MG63 (cell line): ENCODE results near the gene ZBTB20. TPM values are rescaled to one million over a fixed set of nuclear protein-coding genes. Genes with fewer than 3 reads are reported as not detected.
A peak's percentile ranks its signal among the peaks of the same experiment; 100 is the strongest.

Experiments
- DNase-seq: peaks from one replicate; pipeline ENCODE4 v3.0.0-alpha.2; 2020
- H3K27me3 ChIP-seq: fragments of 250-450 bp; sonication (Bioruptor Pico); 2 replicates; pipeline ENCODE4 v1.5.1; 2020; ENCODE audit warnings: mild to moderate bottlenecking, moderate library complexity
- H3K36me3 ChIP-seq: fragments of 250-450 bp; sonication (Bioruptor Pico); 2 replicates; pipeline ENCODE4 v1.5.1; 2020; ENCODE audit warnings: mild to moderate bottlenecking, moderate library complexity
- H3K4me3 ChIP-seq: fragments of 250-450 bp; sonication (Bioruptor Pico); 2 replicates; pipeline ENCODE4 v1.5.1; 2020; ENCODE audit warnings: mild to moderate bottlenecking, moderate library complexity
- H3K9me3 ChIP-seq: fragments of 250-450 bp; sonication (Bioruptor Pico); 2 replicates; pipeline ENCODE4 v1.5.1; 2020; ENCODE audit warnings: mild to moderate bottlenecking, moderate library complexity
- total RNA-seq: library from RNA; depleted of rRNA; stranded (reverse); fragments of >200 nt; shearing (Covaris generic); gene quantifications from 2 replicates; pipeline ENCODE4 v1.2.3, GENCODE V29; 2014; ENCODE audit warnings: low replicate concordance

ZBTB20 gene
- total RNA-seq, 1 experiment from 2014 or later: 6.5 TPM

GRCh38 chr3:114624047-114624445, 523.0 kb downstream of the ZBTB20 start:
- no peaks in the 10 kb centered on the region for H3K27me3 ChIP-seq
- DNase-seq: peak; percentile 40
- H3K9me3 ChIP-seq: no peaks in the 10 kb centered on the region
- peak overlapping the region; percentile 51 for H3K4me3 ChIP-seq
- H3K36me3 ChIP-seq: no peaks in the 10 kb centered on the region

- Histone ChIP-seq H3K4me3 (peak overlapping the region; percentile 51), H3K27me3 (no peaks in the 10 kb centered on the region), H3K36me3 (no peaks in the 10 kb centered on the region), H3K9me3 (no peaks in the 10 kb centered on the region)
- DNase-seq: peak; percentile 6
Measured at GRCh38 chr3:114623420-114624046, 523.6 kb downstream of the ZBTB20 start.

GRCh38 chr3:114622001-114622400, 525.1 kb downstream of the ZBTB20 start:
- Histone ChIP-seq H3K27me3 (no peaks in the 10 kb centered on the region), H3K9me3 (no peaks in the 10 kb centered on the region), H3K36me3 (no peaks in the 10 kb centered on the region), H3K4me3 (no peak overlapping the region)
- no peak for DNase-seq

GRCh38 chr3:114619771-114620170, 527.3 kb downstream of the ZBTB20 start:
- H3K9me3 ChIP-seq: no peaks in the 10 kb centered on the region
- no peak for DNase-seq
- no peaks in the 10 kb centered on the region for H3K36me3 ChIP-seq
- H3K27me3 ChIP-seq: no peaks in the 10 kb centered on the region
- H3K4me3 ChIP-seq: no peak overlapping the region

GRCh38 chr3:114615523-114616085, 531.5 kb downstream of the ZBTB20 start:
- no peaks in the 10 kb centered on the region for H3K9me3 ChIP-seq
- no peaks in the 10 kb centered on the region for H3K27me3 ChIP-seq
- no peak overlapping the region for H3K4me3 ChIP-seq
- H3K36me3 ChIP-seq: no peaks in the 10 kb centered on the region
- DNase-seq: no peak

GRCh38 chr3:114609973-114610630, 537.0 kb downstream of the ZBTB20 start:
- no peak overlapping the region for H3K4me3 ChIP-seq
- no peaks in the 10 kb centered on the region for H3K36me3 ChIP-seq
- DNase-seq: no peak
- no peaks in the 10 kb centered on the region for H3K27me3 ChIP-seq
- no peaks in the 10 kb centered on the region for H3K9me3 ChIP-seq

- no peak for DNase-seq
- Histone ChIP-seq H3K27me3 (no peaks in the 10 kb centered on the region), H3K9me3 (no peaks in the 10 kb centered on the region), H3K4me3 (no peak overlapping the region), H3K36me3 (no peaks in the 10 kb centered on the region)
Measured at GRCh38 chr3:114608293-114608692, 538.8 kb downstream of the ZBTB20 start.

GRCh38 chr3:114606336-114606735, 540.8 kb downstream of the ZBTB20 start:
- H3K4me3 ChIP-seq: no peak overlapping the region
- H3K9me3 ChIP-seq: no peaks in the 10 kb centered on the region
- H3K27me3 ChIP-seq: no peaks in the 10 kb centered on the region
- H3K36me3 ChIP-seq: no peaks in the 10 kb centered on the region
- no peak for DNase-seq

GRCh38 chr3:114600571-114600970, 546.5 kb downstream of the ZBTB20 start:
- H3K27me3 ChIP-seq: no peaks in the 10 kb centered on the region
- no peak for DNase-seq
- H3K9me3 ChIP-seq: no peaks in the 10 kb centered on the region
- no peak overlapping the region for H3K4me3 ChIP-seq
- no peaks in the 10 kb centered on the region for H3K36me3 ChIP-seq

- Histone ChIP-seq H3K36me3 (no peaks in the 10 kb centered on the region), H3K27me3 (no peaks in the 10 kb centered on the region), H3K4me3 (no peak overlapping the region), H3K9me3 (no peaks in the 10 kb centered on the region)
- DNase-seq: no peak
Measured at GRCh38 chr3:114597871-114598270, 549.2 kb downstream of the ZBTB20 start.

- Histone ChIP-seq H3K9me3 (no peaks in the 10 kb centered on the region), H3K4me3 (no peak overlapping the region), H3K36me3 (no peaks in the 10 kb centered on the region), H3K27me3 (no peaks in the 10 kb centered on the region)
- no peak for DNase-seq
Measured at GRCh38 chr3:114597012-114597411, 550.1 kb downstream of the ZBTB20 start.

GRCh38 chr3:114596147-114596546, 550.9 kb downstream of the ZBTB20 start:
- Histone ChIP-seq H3K27me3 (no peaks in the 10 kb centered on the region), H3K36me3 (no peaks in the 10 kb centered on the region), H3K4me3 (no peak overlapping the region), H3K9me3 (no peaks in the 10 kb centered on the region)
- DNase-seq: no peak

GRCh38 chr3:114595522-114596028, 551.5 kb downstream of the ZBTB20 start:
- DNase-seq: no peak
- no peaks in the 10 kb centered on the region for H3K27me3 ChIP-seq
- H3K4me3 ChIP-seq: no peak overlapping the region
- no peaks in the 10 kb centered on the region for H3K9me3 ChIP-seq
- no peaks in the 10 kb centered on the region for H3K36me3 ChIP-seq

GRCh38 chr3:114590309-114591047, 556.6 kb downstream of the ZBTB20 start:
- no peak for DNase-seq
- H3K4me3 ChIP-seq: no peak overlapping the region
- H3K27me3 ChIP-seq: no peaks in the 10 kb centered on the region
- H3K36me3 ChIP-seq: no peaks in the 10 kb centered on the region
- no peaks in the 10 kb centered on the region for H3K9me3 ChIP-seq

GRCh38 chr3:114587986-114588385, 559.1 kb downstream of the ZBTB20 start:
- no peaks in the 10 kb centered on the region for H3K27me3 ChIP-seq
- no peak overlapping the region for H3K4me3 ChIP-seq
- no peak for DNase-seq
- no peaks in the 10 kb centered on the region for H3K36me3 ChIP-seq
- H3K9me3 ChIP-seq: no peaks in the 10 kb centered on the region

GRCh38 chr3:114586119-114586518, 561.0 kb downstream of the ZBTB20 start:
- Histone ChIP-seq H3K27me3 (no peaks in the 10 kb centered on the region), H3K4me3 (no peak overlapping the region), H3K36me3 (no peaks in the 10 kb centered on the region), H3K9me3 (no peaks in the 10 kb centered on the region)
- no peak for DNase-seq

GRCh38 chr3:114585687-114586086, 561.4 kb downstream of the ZBTB20 start:
- Histone ChIP-seq H3K9me3 (no peaks in the 10 kb centered on the region), H3K36me3 (no peaks in the 10 kb centered on the region), H3K27me3 (no peaks in the 10 kb centered on the region), H3K4me3 (no peak overlapping the region)
- no peak for DNase-seq
